Calu3 (cell line): Measurements from ENCODE around the gene PIEZO1. TPM values are rescaled to one million over a fixed set of nuclear protein-coding genes. Genes with fewer than 3 reads are reported as not detected.

Experiments
- BruUV-seq: library from RNA; stranded (reverse); fragments of 400-500 nt; replicated peaks from 2 replicates; lab custom pipeline; 2021; lab: Mats Ljungman, UMichigan
- CTCF ChIA-PET: fragments of 300-600 bp; sonication (Branson Sonifier 250); formaldehyde crosslinking; loops from one replicate; lab custom pipeline; 2022; ENCODE audit warnings: antibody characterized with exemption; lab: Charles Lee
- DNase-seq: peaks from one replicate; pipeline ENCODE4 v3.0.0; 2022
- H3K27ac Mint-ChIP-seq: one replicate; pipeline ENCODE4 v1.8.0; 2022; ENCODE audit warnings: mixed read lengths; ENCODE audit not compliant: unreplicated experiment
- H3K27me3 Mint-ChIP-seq: one replicate; pipeline ENCODE4 v1.8.0; 2022; ENCODE audit warnings: mixed read lengths; ENCODE audit not compliant: unreplicated experiment
- H3K36me3 Mint-ChIP-seq: one replicate; pipeline ENCODE4 v1.8.0; 2022; ENCODE audit warnings: mild to moderate bottlenecking, moderate library complexity, mixed read lengths; ENCODE audit not compliant: insufficient read depth, unreplicated experiment
- H3K4me1 Mint-ChIP-seq: one replicate; pipeline ENCODE4 v1.8.0; 2022; ENCODE audit warnings: mild to moderate bottlenecking, low read depth, mixed read lengths; ENCODE audit not compliant: unreplicated experiment
- H3K4me3 Mint-ChIP-seq: one replicate; pipeline ENCODE4 v1.8.0; 2022; ENCODE audit warnings: mild to moderate bottlenecking, low read depth, moderate library complexity, mixed read lengths; ENCODE audit not compliant: unreplicated experiment
- H3K9me3 Mint-ChIP-seq: one replicate; pipeline ENCODE4 v1.8.0; 2022; ENCODE audit warnings: low read depth, mixed read lengths; ENCODE audit not compliant: unreplicated experiment
- intact Hi-C: fragments of 100-400 bp; cut with micrococcal nuclease; formaldehyde crosslinking; loops from one replicate; pipeline ENCODE4 v1.10.0; 2022; ENCODE audit not compliant: unreplicated experiment
- total RNA-seq: library from RNA; stranded (reverse); gene quantifications from 2 replicates; pipeline ENCODE4 v1.2.3, GENCODE V29; 2022
- TF ChIP-seq, protein P1 (sequence below): fragments of 200-600 bp; IDR thresholded peaks from one replicate; pipeline ENCODE4 v1.8.0; 2022; ENCODE audit warnings: antibody characterized with exemption; ENCODE audit not compliant: unreplicated experiment

Gene PIEZO1
- total RNA-seq, 1 experiment from 2014 or later: 199 TPM

DNA sequence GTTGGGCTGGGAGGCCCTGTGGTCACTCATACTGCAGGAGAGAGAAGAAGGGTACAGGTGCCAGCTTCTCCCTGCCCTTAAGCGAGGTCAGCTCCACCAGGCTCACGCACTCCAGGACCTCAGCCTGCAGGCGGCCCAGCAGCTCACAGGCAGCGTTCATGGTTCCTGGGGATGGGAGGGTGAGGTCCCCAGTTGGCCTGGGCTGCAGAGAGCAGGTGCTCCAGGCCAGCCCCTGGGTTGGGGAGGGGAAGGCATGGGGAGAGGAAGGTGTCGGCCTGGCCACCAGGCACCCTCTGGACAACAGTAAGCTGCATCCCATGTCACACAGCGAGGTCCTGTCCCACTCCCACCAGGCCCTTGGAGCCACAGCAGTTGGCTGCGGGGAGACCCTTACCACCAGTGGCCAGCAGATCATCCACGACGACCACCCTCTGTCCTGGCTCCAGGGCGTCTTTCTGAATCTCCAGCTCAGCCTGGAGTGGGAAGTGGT, 24.7 kb upstream of the PIEZO1 start:
- Mint-ChIP-seq H3K36me3 (peaks cover 88% of the 10 kb centered on the region), H3K9me3 (no peaks in the 10 kb centered on the region), H3K4me3 (peak overlapping the region; percentile 97), H3K27me3 (no peaks in the 10 kb centered on the region), H3K4me1 (peaks cover 12% of the 10 kb centered on the region), H3K27ac (peak overlapping the region; percentile 97)
- TF ChIP-seq, protein P1, sequence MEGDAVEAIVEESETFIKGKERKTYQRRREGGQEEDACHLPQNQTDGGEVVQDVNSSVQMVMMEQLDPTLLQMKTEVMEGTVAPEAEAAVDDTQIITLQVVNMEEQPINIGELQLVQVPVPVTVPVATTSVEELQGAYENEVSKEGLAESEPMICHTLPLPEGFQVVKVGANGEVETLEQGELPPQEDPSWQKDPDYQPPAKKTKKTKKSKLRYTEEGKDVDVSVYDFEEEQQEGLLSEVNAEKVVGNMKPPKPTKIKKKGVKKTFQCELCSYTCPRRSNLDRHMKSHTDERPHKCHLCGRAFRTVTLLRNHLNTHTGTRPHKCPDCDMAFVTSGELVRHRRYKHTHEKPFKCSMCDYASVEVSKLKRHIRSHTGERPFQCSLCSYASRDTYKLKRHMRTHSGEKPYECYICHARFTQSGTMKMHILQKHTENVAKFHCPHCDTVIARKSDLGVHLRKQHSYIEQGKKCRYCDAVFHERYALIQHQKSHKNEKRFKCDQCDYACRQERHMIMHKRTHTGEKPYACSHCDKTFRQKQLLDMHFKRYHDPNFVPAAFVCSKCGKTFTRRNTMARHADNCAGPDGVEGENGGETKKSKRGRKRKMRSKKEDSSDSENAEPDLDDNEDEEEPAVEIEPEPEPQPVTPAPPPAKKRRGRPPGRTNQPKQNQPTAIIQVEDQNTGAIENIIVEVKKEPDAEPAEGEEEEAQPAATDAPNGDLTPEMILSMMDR: no peak
- DNase-seq: no peak
- CTCF ChIA-PET: interaction anchor here (1.2 to 3.3 kb wide), 3 partner anchors 27 to 72 kb away, joined by 3 to 16 read pairs (median 15); no protein-coding TSS in a partner anchor
- no TSS peak for BruUV-seq
- intact Hi-C loops: no loop called here

DNA sequence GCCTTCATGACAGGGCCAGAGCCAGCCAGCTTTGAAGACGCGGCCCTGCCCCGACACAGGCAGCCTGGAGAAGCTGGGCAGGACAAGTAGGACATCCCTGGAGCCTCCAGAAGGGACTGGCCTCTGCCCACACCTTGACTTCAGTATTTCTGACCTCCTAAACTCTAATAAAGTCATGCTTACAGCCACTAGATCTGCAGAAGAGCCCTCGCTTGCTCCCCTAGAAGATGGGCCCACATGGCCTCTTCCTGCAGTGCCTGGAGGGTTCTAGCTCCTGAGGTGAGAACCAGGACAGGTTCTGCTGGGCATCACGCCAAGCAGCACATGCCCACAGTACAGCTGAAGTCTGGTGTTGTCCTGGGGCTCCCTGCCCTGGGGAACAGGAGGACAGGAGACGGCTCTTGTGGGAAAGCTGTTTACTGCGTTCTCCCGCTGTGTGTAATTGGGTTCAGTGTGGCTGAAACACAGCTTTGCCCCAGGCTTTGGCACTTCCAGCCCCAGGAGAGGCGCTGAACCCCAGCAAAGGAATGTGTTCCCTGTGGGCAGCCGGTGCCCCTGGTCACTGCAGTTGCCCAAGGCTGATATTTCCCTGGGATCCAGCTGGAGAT, 24.2 kb upstream of the PIEZO1 start:
- Mint-ChIP-seq H3K9me3 (no peaks in the 10 kb centered on the region), H3K4me3 (no peak overlapping the region), H3K27me3 (no peaks in the 10 kb centered on the region), H3K27ac (no peak overlapping the region), H3K36me3 (peaks cover 94% of the 10 kb centered on the region), H3K4me1 (peaks cover 12% of the 10 kb centered on the region)
- no peak for DNase-seq
- CTCF ChIA-PET: interaction anchor here (1.2 to 3.1 kb wide), 2 partner anchors 27 to 72 kb away, joined by 3 to 16 read pairs; no protein-coding TSS in a partner anchor
- BruUV-seq: no TSS peak
- TF ChIP-seq, protein P1: no peak
- intact Hi-C loops: no loop called here

DNA sequence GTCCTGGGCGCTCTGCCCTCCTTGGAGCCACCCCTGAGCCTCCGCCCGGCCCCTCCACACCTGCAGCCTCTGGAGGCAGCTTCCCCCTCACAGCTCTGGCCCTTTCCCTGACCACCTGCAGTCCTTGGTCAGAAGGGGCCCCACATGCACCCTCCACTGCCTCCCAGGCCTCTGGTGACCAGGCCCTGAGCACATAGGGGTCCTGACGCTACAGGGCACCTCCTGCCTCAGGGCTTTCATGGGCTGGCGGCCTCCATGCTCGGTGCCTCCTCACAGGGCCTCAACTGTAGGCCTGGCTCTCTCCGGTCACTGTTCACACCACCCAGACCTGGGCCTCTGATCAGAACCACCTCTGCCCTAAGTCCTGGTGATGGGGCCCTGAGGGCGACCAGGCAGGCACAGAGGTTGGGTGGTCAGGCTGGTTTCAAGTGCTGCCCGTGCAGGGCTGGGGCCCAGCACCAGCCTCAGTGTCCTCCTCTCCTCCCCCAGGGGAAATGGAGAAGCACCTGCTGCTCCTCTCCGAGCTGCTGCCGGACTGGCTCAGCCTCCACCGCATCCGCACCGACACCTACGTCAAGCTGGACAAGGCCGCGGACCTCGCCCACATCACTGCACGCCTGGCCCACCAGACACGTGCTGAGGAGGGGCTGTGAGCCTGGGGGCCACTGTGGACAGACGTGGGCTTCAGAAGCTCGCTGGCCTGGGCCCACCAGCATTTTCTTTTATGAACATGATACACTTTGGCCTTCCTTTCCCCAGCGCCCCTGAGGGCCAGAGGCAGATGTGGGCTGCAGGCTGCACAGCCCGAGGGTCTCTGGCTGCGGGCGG, 22.8 kb upstream of the PIEZO1 start:
- no peaks in the 10 kb centered on the region for H3K9me3 Mint-ChIP-seq
- peaks cover 99% of the 10 kb centered on the region for H3K36me3 Mint-ChIP-seq
- no peak overlapping the region for H3K4me3 Mint-ChIP-seq
- H3K4me1 Mint-ChIP-seq: peaks cover 12% of the 10 kb centered on the region
- DNase-seq: no peak
- H3K27me3 Mint-ChIP-seq: no peaks in the 10 kb centered on the region
- TF ChIP-seq, protein P1: no peak
- BruUV-seq: no TSS peak
- peak overlapping the region; percentile 61 for H3K27ac Mint-ChIP-seq
- CTCF ChIA-PET: no interaction called here
- intact Hi-C loops: no loop called here

DNA sequence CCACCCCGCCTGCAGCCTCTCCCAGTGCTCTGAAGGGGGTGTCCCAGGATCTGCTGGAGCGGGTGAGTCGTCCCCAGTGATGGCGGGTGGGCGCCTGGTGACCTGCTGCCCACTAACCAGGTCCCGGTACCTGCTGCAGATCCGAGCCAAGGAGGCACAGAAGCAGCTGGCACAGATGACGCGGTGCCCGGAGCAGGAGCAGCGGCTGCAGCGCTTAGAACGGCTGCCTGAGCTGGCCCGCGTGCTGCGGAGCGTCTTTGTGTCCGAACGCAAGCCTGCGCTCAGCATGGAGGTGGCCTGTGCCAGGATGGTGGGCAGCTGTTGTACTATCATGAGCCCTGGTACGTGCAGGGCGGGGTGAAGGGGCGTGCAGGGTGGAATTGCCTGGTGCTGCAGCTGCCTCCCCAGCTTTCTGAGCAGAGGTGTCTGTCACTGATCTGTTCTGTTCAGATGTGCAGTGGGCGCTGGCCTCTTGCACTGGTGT, 22.2 kb upstream of the PIEZO1 start:
- no peak for DNase-seq
- no TSS peak for BruUV-seq
- TF ChIP-seq, protein P1: no peak
- Mint-ChIP-seq H3K27me3 (no peaks in the 10 kb centered on the region), H3K4me3 (no peak overlapping the region), H3K36me3 (peaks cover 98% of the 10 kb centered on the region), H3K4me1 (peaks cover 12% of the 10 kb centered on the region), H3K27ac (no peak overlapping the region), H3K9me3 (no peaks in the 10 kb centered on the region)
- CTCF ChIA-PET: no interaction called here
- intact Hi-C loops: no loop called here
